DMS53 (cell line): Measurements from ENCODE around the gene LHPP.
A peak's percentile ranks its signal among the peaks of the same experiment; 100 is the strongest.
"Not testable (repeated sequence)": the region's sequence is repeated elsewhere in the genome, so short reads cannot be mapped to it uniquely, and the experiment has no call there.

Source experiments
- DNase-seq: peaks from one replicate; lab custom pipeline; 2025; lab: John Stamatoyannopoulos, UW

LHPP gene

DNA sequence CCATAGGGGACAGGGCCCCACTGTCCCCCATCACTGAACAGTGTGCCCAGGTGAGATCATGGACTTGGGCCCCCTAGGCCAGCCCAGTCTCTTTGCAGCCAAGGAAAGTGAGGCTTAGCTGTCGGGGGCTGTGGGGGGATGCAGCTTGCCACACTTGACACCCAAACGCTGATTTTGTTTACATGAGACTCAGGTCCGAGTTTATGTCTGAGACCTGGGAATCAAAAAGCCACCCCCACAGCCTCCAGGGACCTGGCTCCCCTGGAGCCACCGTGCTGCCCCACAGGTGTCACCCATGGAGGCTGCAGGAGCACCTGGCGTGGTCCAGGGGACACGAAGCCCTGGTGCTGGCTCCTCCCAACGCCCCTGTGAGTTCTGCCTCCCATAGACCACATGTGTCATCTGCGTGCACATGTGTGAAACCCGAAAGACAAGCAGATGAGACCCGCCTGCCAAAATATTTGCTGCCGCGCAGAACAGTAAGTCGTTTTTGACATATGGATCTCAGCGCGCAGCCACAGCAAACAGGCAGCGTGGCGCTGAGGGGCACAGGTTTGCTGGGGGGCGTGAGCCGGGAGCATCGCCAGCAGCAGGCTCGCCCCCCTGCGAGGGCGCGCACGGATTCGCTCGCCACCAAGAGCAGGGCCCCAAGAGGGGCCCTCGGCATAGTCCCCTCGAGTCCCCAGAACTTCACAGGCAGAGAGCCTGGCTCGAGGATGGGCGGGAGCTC, 112.3 kb downstream of the LHPP start:
- no peak for DNase-seq

DNA sequence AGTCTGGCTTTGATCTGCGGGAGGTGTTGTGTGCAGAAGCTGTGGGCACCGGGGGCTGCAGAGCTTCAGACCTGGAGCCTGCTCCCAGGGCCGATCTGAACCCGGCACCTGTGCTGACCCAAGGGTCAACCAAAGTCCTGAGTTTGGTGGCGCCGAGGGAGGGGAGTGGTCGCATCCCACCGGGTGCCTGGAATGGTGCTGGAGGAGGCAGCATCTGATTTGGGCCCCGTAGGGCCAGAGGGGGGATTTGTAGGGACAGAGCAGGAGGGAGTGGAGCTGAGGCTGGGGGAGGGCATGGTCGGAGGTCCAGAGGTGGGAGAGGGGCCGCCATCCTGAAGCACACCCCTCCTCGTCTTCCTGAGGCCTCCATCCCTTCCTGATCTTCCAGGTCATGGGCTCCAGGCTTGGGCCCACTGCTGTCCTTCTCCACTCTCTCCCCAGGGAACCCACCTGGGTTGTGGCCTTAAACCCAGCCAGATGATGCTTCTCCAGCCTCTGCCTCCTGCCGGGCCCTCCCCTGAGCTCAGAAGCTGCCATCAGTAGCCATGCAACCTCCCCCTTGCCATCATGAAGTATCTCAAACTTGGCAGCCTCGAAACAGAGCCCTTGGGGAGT, 112.9 kb downstream of the LHPP start:
- no peak for DNase-seq

DNA sequence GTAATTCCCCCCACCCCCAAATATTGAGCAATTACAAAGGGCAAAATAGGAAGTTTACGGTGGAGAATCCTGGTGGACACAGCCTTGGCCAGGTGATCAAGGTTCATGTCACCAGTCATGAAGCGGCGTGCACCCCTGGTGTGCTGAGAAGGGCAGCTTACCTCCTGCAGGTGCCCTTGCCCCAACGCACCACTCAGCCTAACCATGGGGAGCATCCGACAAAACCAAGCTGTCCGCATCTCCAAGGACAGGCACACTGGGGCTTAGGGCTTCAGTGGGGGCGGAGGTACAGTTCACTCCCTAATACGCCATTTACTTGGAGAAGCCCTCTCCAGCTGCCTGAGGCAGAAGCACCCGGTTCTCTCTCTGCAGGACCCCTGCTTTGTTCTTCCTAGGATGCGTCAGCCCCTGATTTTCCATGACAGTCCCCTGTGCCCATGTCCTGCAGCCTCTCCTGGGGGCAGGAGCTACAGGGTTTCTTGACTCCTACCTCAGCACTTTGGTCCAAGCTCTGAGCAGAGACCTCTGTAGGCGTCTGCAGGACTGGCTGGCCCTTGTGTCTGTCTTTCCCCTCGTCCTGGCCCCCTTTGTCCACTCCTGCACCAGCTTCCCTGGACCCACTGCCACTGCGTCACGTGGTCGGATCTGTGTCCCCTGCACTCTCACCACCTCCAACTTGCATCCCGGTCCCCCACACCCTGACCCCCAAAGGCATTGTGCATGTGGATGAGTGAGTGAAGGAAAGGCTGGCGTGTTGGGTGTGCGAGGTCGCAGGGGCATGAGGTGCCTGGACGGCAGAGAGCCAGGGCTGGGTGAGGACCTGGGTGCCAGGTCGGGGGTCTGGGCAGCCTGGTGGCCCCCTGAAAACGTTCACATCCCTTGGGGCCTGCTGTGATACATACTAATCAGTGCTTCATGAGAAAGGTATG, 113.7 kb downstream of the LHPP start:
- no peak for DNase-seq

DNA sequence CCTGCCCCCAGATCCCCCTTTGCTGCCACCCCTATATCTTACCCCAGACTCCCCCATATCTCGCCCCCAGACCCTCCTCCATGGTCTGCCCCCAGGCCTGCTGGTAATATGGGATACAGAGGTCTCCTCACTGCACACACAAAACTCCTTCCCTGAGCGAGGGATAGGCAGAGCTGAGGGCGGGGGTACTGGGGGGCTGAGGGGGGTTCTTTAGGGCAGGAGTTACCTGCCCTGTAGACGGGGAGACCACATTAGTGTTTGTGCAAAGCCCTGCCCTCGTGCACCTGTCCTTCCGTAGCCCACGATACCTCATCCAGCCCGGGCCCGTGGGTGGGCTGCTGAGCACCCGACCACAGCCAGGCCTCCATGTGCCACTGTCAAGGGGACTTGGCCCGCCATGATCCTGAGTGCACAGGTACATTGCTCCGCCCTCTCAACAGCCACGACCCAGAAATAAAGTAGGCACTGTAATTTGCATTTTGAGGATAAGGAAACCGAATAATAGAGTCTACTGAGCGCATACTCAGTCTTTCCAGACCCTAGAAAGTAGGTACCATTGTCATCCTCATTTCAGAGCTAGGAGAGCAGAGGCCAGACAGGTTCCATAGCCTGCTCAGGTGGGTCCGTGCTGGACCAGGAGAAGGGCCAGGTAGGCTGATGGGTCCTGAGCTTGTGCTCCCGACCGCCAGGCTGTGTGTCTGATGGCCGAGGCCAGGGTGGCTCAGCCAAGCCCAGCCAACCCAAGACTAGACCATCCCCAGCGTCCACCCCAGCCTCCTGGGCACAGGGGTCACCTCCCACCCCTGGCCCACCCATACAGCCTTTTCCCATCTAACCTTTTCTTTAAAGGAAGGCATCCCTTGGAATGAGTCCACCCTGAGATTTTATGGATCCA, 115.2 kb downstream of the LHPP start:
- DNase-seq = no peak

DNA sequence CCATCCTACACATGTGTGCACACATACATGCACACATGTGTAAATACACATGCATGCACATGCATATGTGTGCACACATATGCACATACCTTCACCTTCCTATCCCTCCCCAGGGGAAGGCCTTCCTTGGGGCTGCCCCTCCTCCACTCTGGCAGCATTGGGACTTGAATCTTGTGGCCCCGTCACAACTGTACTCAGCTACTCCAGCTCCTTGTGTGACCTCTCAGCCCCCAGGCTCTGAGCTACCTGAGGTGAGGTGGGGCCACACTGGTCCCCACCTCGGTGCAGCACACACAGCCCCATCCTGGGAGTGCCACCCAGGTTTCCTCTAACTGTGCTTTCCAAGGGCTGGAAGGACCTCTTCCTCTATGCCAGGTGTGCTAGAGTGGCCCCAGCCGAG, 116.0 kb downstream of the LHPP start:
- no peak for DNase-seq

DNA sequence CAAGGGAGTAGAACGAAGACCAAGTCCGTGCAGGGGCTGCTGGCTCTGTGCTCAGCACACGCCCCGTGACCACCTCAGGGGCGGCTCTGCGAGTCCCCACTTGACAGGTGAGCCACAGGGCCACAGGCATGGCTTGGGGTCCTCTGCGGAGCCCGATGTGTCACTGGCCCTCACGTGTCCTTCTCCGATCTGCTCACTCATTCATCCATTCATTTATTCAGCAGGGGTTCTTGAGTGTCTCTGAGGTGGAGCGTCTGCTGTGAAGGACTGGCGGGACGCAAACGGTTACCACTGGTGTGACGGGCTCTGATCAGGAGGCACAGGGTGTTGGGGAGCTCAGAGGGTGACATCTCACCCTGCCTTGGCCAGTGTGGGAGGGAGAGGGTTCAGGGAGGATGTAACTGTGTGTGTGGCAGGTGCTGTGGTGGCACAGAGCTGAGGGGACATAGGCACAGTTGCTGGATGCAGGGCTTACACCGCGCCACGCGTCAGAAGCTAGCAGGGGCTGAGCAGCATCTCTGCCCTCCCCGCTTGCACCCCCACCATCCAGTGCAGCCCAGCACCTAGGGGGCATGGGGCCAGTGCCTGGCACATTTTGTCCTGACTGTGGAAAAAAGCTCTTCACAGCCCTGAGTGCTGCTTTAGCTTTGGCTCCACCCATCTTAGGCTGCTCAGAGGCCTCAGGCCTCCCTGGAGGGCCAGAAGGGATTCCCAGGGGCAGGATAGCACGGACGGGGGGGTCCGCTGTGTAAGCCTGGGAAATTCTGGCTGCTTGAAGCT, 116.8 kb downstream of the LHPP start:
- no peak for DNase-seq

DNA sequence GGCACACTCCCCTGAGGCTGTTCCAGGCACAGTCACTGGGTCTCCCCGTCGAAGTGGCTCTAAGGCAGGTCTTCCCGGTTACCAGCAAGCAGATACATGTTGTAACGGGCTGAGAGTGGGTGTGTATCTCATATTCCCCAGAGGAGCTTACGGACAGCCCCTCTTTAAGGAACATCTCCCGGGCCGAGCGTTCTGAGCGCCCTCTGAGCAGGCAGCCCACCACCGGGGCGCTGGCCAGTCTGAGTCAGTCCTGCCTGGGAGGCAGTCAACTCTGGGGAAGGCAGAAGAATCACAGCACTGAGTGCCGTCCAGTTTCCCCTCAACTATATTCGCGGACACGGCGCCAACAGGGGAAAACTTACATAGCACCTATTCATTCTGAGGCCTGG, 117.4 kb downstream of the LHPP start:
- DNase-seq = no peak

DNA sequence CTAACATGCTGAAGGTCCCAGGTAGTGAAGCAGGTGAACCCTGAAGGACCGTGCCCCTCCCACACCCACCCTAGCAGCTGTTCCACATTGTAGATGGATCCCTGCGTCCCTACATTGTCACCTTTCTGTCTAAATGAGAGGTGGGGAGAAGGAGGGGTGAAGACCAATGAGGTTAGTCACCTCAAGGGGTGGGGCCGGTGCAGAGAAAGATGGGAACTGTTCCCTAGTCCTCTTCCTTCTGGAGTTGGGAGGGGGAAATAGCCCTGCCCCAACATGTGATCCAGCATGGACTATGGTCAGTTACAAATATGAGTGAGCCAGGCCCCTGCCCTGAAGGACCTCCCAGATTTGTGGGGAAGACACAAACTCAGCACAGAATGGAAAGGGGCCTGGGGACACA, 124.5 kb downstream of the LHPP start:
- DNase-seq = no peak

DNA sequence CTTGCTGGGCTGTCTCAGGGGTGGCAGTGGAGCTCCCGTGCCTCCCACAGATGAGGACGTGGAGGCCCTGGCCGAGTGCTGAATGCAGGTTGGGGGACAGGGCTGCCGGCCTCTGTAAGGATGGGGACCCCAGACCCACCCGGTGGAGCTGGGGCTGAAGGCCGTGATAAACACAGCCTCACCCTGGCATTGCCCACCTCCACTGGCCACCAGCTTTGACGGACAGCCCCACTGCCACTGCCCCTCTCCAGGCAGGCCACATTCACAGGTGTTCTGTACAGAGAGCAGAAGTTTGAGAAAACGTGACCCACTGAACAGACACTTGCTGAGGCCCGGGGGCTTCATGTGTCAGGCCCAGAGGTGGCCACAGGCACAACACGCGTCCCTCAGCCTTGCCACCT, 126.2 kb downstream of the LHPP start:
- no peak for DNase-seq

DNA sequence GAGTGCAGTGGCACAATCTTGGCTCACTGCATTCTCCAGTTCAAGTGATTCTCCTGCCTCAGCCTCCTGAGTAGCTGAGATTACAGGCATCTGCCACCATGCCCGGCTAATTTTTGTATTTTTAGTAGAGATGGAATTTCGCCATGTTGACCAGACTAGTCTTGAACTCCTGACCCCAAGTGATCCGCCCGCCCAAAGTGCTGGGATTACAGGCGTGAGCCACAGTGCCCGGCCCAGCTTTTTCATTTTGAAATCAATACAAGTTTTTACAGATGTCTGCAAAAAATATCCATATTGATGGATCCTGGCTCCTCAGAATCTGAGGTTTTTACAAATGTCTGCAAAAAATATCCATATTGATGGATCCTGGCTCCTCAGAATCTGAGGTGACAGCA, 126.7 kb downstream of the LHPP start:
- DNase-seq = not testable (repeated sequence)

DNA sequence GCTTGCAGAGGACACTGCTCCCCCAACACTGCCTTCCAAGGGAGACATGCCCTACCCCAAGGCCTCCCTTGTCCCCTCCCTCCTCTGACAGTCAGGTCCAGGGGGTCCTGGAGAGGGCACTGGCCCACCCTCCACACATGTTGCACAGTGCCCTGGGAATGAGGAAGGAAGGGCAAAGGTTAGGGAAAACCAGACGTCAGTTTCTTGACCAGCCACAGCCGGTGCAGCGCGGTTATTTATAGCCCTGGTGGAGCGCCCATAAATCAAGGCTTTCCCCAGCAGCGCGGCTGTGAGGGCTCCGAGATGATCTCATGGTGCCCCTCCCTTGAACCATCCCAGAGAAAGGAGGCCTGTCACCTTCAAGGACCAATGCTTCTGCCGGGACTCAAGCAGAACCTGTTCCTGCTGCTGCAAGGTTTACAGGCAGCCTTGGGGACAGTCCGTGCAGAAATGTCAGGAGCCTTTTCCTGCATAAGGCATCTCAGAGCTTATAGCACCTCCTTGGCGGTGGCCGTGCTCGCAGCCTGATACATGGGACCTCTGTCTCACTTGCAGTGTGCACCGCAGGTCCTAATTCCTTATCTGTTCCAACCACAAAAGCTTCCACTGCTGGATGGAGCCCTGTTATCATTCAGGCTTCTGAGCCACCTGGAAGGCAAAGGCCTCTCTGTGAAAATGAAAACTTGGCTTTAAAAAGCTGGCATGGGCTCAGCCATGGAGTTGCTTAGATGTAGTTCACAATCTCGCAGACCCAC, 127.3 kb downstream of the LHPP start:
- peak; percentile 19 for DNase-seq

DNA sequence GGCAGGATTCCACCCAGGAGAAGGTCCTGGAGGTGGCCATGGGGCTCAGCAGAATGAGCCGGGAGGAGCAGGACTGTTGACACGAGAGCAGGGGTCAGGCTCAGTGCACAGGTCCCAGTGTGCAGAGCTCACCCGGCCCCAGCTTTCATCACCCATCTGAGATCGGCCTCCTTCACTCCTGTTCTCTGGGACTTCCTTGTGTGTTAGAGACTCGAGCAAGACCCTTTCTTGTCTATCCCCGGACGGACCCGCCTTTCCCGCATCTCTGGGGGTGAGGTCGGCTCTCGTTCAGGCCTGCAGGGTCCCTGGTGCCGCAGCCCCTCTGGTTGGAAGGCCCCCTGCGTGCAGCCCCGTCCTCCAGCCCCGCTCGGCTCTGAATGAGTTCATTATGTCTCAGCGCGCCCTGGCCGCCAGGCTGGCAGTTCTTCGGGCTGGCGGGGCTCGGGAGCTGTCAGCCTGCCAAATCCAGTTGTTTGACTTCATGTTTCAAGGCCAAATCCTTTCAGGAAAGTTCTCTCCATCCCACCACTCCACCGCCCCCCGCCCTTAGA, 127.9 kb downstream of the LHPP start:
- no peak for DNase-seq

DNA sequence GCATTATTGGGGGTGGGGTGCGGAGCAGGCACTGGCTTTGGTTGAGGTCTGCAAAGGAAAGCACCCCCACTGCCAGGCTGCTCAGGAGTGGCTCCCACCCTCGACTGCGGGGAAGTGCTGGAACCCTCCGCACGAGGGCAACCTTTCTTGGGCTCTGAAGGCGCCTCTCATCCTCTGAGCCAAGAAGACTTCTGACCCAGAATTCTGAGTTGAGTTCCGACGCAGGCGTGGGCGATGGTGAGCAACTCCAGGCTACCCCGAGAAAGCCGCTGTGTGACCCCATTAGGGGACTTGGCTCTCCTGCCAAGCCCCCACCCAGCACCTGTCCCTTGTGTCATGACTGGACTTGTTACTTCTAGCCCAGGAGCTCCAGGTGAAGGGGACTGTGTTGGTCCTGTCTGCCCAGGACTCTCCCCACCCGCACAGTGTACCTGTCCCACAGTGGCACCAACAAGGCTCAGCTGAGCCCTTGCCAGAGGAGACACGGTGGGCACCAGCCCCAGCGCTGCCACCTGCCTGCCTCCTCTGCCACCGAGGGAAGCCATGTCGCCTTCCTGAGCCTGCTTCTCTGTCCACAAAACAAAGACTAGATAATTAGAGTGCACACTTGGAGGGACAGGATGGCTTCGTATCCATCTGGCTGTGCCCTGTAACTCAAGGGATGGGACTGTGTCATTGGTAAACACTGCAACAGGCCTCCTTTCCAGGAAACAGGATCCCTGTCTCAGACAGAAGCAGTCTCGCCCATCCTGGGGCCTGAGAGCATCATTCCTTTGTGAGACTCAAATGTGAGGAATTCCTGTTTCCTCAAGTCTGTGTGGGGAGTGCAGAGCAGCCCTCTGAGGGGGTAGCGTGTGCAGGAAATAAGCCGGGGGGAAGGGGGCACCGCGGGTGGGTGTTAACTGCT, 128.8 kb downstream of the LHPP start:
- no peak for DNase-seq

DNA sequence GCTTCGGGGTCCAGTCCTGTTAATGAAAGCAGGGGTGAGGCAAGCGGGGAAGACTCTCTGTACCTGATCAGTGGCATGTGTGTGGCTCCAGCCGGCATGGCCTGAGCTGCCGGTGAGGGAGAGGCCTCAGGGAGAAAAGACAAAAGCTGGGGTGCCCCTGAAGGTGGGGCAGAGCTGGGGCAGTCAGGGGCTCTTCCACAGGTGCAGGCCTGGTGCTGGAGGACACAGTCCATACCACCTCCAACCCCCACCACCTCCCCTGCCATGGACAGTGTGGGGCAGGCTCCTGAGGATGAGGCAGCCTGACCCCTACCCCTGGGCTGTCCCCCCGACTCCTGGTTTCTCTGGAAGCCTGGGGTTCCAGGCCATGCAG, 129.5 kb downstream of the LHPP start:
- no peak for DNase-seq

DNA sequence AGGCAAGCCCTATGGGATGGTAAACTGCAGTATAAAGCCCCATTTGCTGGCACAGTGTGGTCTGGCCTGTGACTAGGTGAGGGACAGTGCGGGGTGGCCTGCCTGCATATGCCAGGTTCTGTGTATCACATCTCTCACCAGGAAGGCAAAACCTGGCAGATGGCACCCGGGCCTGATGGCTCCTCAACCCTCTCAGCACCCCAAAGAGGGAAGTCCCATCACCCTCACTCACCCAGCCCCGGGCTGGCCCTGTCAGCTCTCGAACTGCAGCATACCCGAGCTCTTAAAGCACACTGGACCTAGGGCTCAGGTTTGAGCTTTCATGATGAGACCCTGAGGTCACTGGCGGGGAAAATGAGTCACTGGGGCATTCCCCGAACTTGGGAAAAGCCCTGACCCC, 130.5 kb downstream of the LHPP start:
- no peak for DNase-seq

DNA sequence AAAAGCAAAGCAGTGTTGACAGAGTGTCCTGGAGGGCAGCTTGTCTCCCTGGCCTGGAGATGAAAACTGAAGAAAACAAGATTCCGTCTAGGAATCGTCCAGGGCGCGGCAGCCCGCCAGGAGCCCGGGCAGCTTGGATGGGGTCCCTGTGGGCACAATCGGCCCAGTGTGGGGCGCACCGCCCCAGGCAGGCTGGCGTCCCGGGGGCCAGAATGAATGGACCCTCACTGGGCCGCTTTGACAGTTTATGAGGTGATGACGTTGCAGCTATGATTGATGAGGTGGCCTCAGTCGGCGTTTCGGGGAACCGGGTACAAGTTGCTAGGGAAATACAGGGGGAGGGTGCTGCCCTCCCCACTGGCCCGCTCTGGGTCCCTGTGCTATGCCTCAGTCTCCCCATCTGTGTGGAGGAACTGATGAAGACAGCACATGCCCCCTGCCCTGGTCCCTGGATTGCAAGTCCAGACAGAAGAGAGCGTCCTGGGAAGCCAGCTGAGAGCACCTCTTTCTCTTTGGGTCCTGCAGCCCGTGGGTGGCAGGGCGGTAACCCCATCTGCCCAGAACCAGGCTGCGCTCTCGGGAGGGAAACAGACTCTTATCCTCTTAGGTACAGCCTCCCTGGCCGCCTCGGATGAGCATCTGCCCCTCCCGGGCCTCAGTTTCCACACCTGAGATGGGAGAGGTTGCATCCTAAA, 131.3 kb downstream of the LHPP start:
- DNase-seq = no peak

DNA sequence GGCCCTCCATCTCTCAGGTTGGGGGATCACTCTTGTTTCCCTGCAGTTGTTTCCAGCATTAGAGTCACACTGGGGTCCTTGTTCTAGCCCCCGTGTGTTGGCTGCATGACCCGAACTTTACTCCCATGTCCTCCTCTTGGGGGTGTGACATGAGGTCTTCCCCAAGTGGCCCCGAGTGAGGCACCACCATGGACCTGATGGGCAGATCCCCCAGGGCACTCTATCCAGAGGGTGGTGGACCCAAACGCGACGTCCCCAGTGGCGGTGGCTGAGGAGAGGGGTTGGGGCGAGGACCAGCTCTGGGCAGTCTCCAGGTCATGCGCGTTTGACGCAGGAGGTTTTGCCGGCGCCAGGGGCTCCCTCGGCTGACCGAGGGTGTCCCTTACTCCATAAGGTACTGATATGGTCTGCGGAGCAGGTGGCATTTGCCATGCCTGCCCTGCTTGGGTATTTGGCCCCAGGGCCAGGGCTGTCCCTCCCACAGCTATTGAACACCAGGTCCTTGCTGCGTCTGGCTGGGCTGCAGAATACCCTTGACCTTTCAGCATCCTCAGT, 131.9 kb downstream of the LHPP start:
- no peak for DNase-seq

DNA sequence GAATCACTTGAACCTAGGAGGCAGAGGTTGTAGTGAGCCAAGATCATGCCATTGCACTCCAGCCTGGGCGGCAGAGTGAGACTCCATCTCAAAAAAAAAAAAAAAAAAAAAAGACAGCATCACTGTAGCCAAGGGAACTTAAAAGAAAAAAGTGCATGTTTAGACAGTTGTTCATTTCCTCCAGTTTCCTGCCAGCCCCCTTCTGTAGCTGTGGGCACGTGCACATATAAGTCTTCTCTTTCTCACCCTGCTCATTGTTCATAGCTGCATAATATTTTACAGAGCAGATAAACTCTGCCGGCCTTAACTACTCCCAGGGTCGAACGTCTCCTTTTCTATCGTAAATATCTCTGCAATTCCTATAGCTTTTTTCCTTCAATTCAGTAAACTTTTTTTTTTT, 132.6 kb downstream of the LHPP start:
- DNase-seq = no peak
